Mesenteric fat pad (tissue), 1 donor: ENCODE data around the gene RAPGEF5. TPM values are rescaled to one million over a fixed set of nuclear protein-coding genes. Genes with fewer than 3 reads are reported as not detected.
"Not testable (repeated sequence)": the region's sequence is repeated elsewhere in the genome, so short reads cannot be mapped to it uniquely, and the experiment has no call there.

ENCODE experiments used
- DNase-seq: peaks from one replicate; pipeline ENCODE4 v3.0.0-alpha.2; 2020; ENCODE audit warnings: low spot score
- total RNA-seq: library from RNA; stranded (reverse); fragmentation: NEBNext Ultra II Directional; extraction: Animal tissue kit (Norgen Biotek cat#: 25700); gene quantifications from one replicate; pipeline ENCODE4 v1.2.1, GENCODE V29; 2021
- donor health status: DM: yes; HTN: yes; CAD: no.

RAPGEF5 gene
- total RNA-seq, 1 donor from 2014 or later, result 55.2 TPM

GRCh38 chr7:22090958-22091525, 265.9 kb downstream of the RAPGEF5 start:
- not testable (repeated sequence) for DNase-seq

GRCh38 chr7:22090512-22090911, 266.4 kb downstream of the RAPGEF5 start:
- no peak for DNase-seq

GRCh38 chr7:22090107-22090506, 266.8 kb downstream of the RAPGEF5 start:
- no peak for DNase-seq

GRCh38 chr7:22088827-22089226, 268.1 kb downstream of the RAPGEF5 start:
- DNase-seq, result no peak

GRCh38 chr7:22087861-22088260, 269.1 kb downstream of the RAPGEF5 start:
- DNase-seq, result no peak

GRCh38 chr7:22083704-22084240, 273.2 kb downstream of the RAPGEF5 start:
- DNase-seq, result no peak

- DNase-seq, result peak; percentile 96
These were observed 273.9 kb downstream of the RAPGEF5 start for GRCh38 chr7:22082886-22083703.

GRCh38 chr7:22082553-22082885, 274.4 kb downstream of the RAPGEF5 start:
- DNase-seq, result no peak

GRCh38 chr7:22080219-22080618, 276.7 kb downstream of the RAPGEF5 start:
- not testable (repeated sequence) for DNase-seq

- DNase-seq, result not testable (repeated sequence)
These were observed 278.1 kb downstream of the RAPGEF5 start for GRCh38 chr7:22078872-22079271.

GRCh38 chr7:22075561-22075960, 281.4 kb downstream of the RAPGEF5 start:
- no peak for DNase-seq

- DNase-seq, result no peak
These were observed 282.1 kb downstream of the RAPGEF5 start for GRCh38 chr7:22074897-22075296.

Other genes starting within 250 kb of the RAPGEF5 start
- gene STEAP1B, start 143.0 kb upstream of the RAPGEF5 start, total RNA-seq, result 2.6 TPM